Measurements from ENCODE around the gene CD200R1.
"Not testable (repeated sequence)": the region's sequence is repeated elsewhere in the genome, so short reads cannot be mapped to it uniquely, and the experiment has no call there.

CD200R1 gene

GRCh38 chr3:112973325-112974177 is 1.4 kb downstream of the CD200R1 start:
- DNase-seq = no peak

GRCh38 chr3:112972158-112972557 is 2.7 kb downstream of the CD200R1 start:
- DNase-seq = no peak

GRCh38 chr3:112967828-112968227 is 7.1 kb downstream of the CD200R1 start:
- no peak for DNase-seq

- no peak for DNase-seq
These were observed 7.5 kb downstream of the CD200R1 start for GRCh38 chr3:112967425-112967824.

- no peak for DNase-seq
These were observed 8.3 kb downstream of the CD200R1 start for GRCh38 chr3:112966633-112967032.

- no peak for DNase-seq
These were observed 9.2 kb downstream of the CD200R1 start for GRCh38 chr3:112965656-112966055.

- DNase-seq = no peak
These were observed 11.2 kb downstream of the CD200R1 start for GRCh38 chr3:112963683-112964082.

- no peak for DNase-seq
These were observed 15.9 kb downstream of the CD200R1 start for GRCh38 chr3:112958811-112959560.

GRCh38 chr3:112956351-112956750 is 18.6 kb downstream of the CD200R1 start:
- DNase-seq = no peak

GRCh38 chr3:112948346-112948838 is 26.5 kb downstream of the CD200R1 start:
- DNase-seq = no peak

GRCh38 chr3:112931736-112932521 is 43.0 kb downstream of the CD200R1 start:
- no peak for DNase-seq

- no peak for DNase-seq
These were observed 44.1 kb downstream of the CD200R1 start for GRCh38 chr3:112930771-112931170.

GRCh38 chr3:112925969-112926368 is 48.9 kb downstream of the CD200R1 start:
- no peak for DNase-seq

- DNase-seq = no peak
These were observed 49.3 kb downstream of the CD200R1 start for GRCh38 chr3:112925560-112925959.

- DNase-seq = not testable (repeated sequence)
These were observed 55.4 kb downstream of the CD200R1 start for GRCh38 chr3:112919541-112919940.

- no peak for DNase-seq
These were observed 66.7 kb downstream of the CD200R1 start for GRCh38 chr3:112908252-112908651.

GRCh38 chr3:112904786-112905185 is 70.1 kb downstream of the CD200R1 start:
- no peak for DNase-seq

- DNase-seq = no peak
These were observed 74.8 kb downstream of the CD200R1 start for GRCh38 chr3:112900113-112900512.

- no peak for DNase-seq
These were observed 77.1 kb downstream of the CD200R1 start for GRCh38 chr3:112897791-112898190.

- no peak for DNase-seq
These were observed 80.6 kb downstream of the CD200R1 start for GRCh38 chr3:112894258-112894657.

GRCh38 chr3:112889357-112889756 is 85.5 kb downstream of the CD200R1 start:
- DNase-seq = no peak

- DNase-seq = no peak
These were observed 86.4 kb downstream of the CD200R1 start for GRCh38 chr3:112888381-112889085.
